Activated gamma-delta T cell treated with anti-CD3 and anti-CD28 coated beads, Interleukin-2, amount 50 U/mL, for 16 hours (primary cell): ENCODE results near the gene POU3F4.

Source experiments
- DNase-seq: peaks from one replicate; pipeline ENCODE4 v3.0.0-alpha.2; 2020; ENCODE audit warnings: low read depth

The POU3F4 gene

GRCh38 chrX:83508006-83508405 lies at the start of gene POU3F4:
TSS of gene POU3F4 (plus strand) at chrX:83508290. CDS start at chrX:83508325, 35 bp downstream.
- DNase-seq, result no peak

GRCh38 chrX:83469551-83469950 lies 38.5 kb upstream of the POU3F4 start:
- no peak for DNase-seq

GRCh38 chrX:83495898-83496297 lies 12.2 kb upstream of the POU3F4 start:
- DNase-seq, result no peak

GRCh38 chrX:83501003-83501402 lies 7.1 kb upstream of the POU3F4 start:
- DNase-seq, result no peak

GRCh38 chrX:83501530-83501929 lies 6.6 kb upstream of the POU3F4 start:
- DNase-seq, result no peak

- no peak for DNase-seq
Measured at GRCh38 chrX:83504721-83505479, 3.2 kb upstream of the POU3F4 start.

GRCh38 chrX:83508526-83509253 lies 600 bp downstream of the POU3F4 start:
- DNase-seq, result no peak

GRCh38 chrX:83509254-83509801 lies 1.2 kb downstream of the POU3F4 start:
- no peak for DNase-seq

GRCh38 chrX:83510510-83511062 lies 2.5 kb downstream of the POU3F4 start:
- DNase-seq, result no peak

GRCh38 chrX:83511208-83511607 lies 3.1 kb downstream of the POU3F4 start:
- DNase-seq, result no peak

- no peak for DNase-seq
Measured at GRCh38 chrX:83512111-83512510, 4.0 kb downstream of the POU3F4 start.

GRCh38 chrX:83516597-83516996 lies 8.5 kb downstream of the POU3F4 start:
- DNase-seq, result no peak

- DNase-seq, result no peak
Measured at GRCh38 chrX:83521905-83522304, 13.8 kb downstream of the POU3F4 start.

GRCh38 chrX:83529950-83530349 lies 21.9 kb downstream of the POU3F4 start:
- no peak for DNase-seq

- DNase-seq, result no peak
Measured at GRCh38 chrX:83535417-83536196, 27.5 kb downstream of the POU3F4 start.
